GM19438 (cell line): ENCODE data around the gene IP6K2.

Source experiments
- ATAC-seq: cut with Tn5 transposase; IDR thresholded peaks from one replicate; pipeline ENCODE4 v1.9.1; 2021; ENCODE audit warnings: low read depth; ENCODE audit not compliant: unreplicated experiment

The IP6K2 gene

DNA sequence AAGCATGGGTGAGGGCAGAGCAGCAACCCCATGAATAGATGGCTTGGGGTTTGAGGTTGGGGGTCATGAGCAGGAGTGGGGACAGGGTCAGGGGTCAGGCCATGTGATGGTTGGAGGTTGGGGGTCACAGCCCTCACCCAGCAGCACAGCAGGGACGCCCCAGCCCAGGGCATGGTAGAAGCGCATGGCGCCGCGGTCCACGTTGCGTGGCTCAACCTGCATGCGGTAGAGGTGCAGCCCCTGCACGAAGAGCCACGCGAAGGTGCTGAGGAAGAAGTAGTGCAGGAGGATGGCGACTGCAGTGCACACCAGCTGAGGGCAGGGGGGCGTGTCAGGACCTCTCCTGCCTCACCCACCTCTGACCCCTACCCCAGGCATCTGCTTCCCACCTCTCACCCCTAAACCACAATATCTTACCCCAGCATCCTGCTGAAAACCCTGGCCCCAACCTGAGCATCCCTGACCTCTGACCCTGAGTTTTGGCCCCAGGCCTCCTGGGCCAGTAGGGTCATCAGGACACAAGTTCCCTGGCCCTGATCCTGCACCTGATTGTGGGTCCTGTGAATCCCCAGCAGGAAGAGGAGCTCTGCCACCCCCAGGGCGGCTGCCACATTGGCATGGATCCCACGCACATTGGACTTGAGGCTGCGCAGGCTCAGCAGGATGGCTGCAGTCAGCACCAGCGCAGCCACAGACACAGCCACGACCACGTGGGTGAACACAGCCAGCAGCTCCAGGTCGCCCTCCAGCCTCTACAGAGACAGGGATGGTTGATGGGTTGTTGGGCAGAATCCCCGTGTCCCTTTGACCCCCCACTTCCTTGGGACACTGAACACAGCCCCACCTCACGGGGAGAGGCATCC lies 71.9 kb downstream of the IP6K2 start:
- no peak for ATAC-seq

DNA sequence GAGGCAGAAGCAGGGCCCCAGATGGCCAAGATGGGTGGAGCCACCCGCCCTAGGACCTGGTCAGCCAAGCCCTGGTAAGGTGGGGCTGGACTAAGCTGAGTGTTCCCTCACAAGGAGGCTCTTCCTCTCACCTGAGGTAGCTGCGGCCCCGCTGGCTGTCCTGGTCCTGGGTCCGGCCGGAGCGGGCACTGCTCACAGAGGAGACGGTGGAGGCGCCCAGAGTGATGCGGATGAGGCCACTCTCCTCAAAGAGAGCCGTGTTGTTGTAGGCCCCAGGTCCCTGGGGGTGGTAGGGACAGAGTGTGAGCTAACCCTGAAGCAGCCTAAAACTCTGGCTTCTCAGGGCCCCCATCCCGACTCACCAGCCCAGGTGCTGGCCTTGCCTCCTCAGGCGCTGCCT lies 74.4 kb downstream of the IP6K2 start:
- no peak for ATAC-seq

DNA sequence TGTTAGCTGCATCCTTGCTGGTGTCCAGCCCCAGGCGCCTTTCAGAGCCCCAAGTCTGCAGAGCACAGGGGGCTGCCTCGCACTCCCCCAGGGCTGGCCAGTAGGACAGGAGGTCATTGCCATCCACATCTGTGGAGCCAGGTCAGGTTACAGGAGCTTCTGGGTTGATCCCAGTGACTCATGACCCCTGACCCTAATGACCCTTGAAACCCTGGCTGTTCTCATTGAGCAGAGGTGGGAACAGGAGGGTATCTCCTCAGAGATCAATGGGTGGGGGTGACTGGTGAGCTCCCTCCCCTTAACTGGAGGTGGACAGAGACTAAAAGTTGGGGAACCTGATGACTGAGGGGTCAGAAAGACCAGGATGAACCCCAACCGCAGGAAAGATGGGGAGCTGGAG lies 75.6 kb downstream of the IP6K2 start:
- no peak for ATAC-seq

DNA sequence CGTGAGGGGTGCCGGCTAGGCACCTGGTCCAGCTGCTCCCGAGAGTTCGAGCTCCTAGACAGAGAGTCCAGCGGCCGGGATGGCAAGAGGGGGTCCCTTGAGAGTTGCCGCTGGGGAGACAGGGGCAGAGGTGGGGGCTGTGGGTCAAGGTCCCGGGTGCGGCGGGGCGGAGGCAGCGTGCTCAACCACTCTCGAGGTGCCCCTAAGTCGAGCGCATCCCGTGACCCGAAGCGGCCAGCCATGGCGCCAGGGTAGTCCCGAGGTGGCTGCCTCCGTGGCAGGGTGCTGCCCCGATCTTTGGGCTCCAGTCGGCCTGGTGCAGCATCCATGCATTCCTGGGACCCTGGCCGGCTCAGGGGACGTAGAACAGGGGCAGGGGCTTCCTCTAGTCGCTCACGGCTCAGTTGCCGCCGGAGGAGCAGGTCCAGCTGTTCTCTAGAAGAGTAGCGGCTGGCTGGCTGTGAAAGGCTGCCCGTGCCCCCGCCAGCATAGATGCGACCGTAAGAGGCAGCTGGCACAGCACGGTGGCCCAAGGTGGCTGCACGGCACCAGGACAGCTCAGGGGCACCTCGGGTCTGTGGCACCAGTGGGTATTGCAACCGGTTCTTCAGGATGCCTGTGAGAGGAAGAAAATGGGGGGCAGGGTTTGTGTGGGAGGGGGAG lies 76.9 kb downstream of the IP6K2 start:
- ATAC-seq, result no peak
